Measurements from ENCODE around the gene RHCG. TPM values are rescaled to one million over a fixed set of nuclear protein-coding genes. Genes with fewer than 3 reads are reported as not detected.

RHCG gene
- total RNA-seq, 2 experiments from 2014 or later: not detected

DNA sequence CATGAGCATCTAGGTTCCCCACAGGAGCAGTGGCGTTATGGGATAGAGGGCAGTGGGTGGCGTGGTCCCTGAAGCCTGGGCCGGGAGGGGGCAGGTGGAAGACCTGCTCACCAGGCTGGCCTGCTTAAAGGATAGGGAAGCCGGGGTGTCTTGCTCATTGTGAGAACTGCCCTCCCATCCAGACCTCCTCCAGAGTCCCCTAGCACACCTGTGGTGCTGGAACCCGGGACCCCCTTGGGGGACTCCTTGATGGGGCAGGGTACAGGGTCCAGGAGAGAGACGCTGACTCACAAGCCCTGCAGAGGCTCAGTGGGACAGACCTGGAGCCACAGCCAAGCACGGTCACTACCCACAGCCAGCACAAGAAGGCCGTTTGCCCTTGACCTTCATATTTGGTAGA, 2.8 kb upstream of the RHCG start:
- no peak for DNase-seq
- H3K27ac Mint-ChIP-seq: no peak overlapping the region
- H3K36me3 Mint-ChIP-seq (ENCODE audit: low read depth): no peaks in the 10 kb centered on the region
- CTCF ChIA-PET: interaction anchor here (0.6 kb wide), 1 partner anchor 58 kb away, joined by 3 read pairs; no protein-coding TSS in a partner anchor
- peaks cover 42% of the 10 kb centered on the region for H3K27me3 Mint-ChIP-seq (ENCODE audit: low read depth)
- H3K4me3 Mint-ChIP-seq: no peak overlapping the region
- peaks cover 7% of the 10 kb centered on the region for H3K4me1 Mint-ChIP-seq (ENCODE audit: low read depth)
- H3K9me3 Mint-ChIP-seq: no peaks in the 10 kb centered on the region
- intact Hi-C loops (cut with micrococcal nuclease): no loop called here

- no peak overlapping the region for H3K27ac Mint-ChIP-seq
- no peaks in the 10 kb centered on the region for H3K9me3 Mint-ChIP-seq
- no peak for DNase-seq
- peaks cover 47% of the 10 kb centered on the region for H3K27me3 Mint-ChIP-seq (ENCODE audit: low read depth)
- no peaks in the 10 kb centered on the region for H3K36me3 Mint-ChIP-seq (ENCODE audit: low read depth)
- no peak overlapping the region for H3K4me3 Mint-ChIP-seq
- intact Hi-C loops (cut with micrococcal nuclease): no loop called here
- peaks cover 7% of the 10 kb centered on the region for H3K4me1 Mint-ChIP-seq (ENCODE audit: low read depth)
- CTCF ChIA-PET: no interaction called here
Measured at GRCh38 chr15:89498574-89498906, 2.2 kb upstream of the RHCG start.

- peaks cover 51% of the 10 kb centered on the region for H3K27me3 Mint-ChIP-seq (ENCODE audit: low read depth)
Measured at GRCh38 chr15:89497231-89497630, 848 bp upstream of the RHCG start.

DNA sequence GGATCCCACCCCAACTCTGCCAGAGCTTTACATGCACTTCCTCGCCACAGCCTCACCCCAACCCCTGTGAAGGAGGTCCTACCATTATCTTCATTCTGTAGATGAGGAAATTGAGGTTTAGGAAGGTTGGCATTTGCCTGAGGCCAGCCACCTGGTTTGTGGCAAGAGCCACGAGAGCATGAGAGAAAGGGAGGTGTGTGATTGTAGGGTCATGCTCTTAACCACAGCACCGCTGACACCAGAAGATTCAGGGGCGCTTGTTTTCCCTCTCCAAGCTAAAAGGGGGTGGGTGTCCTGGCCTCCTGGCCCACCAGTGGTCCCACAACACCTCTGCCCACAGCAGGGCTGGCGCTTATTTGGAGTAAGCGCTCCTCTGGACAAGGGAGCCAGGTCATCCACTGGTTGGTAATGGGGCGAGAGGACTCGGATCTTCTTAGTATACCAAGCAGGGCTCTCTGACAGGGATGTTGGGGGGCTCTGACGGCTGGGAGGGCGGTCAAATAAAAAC, 691 bp downstream of the RHCG start:
- Mint-ChIP-seq H3K4me3 (no peak overlapping the region), H3K36me3 (ENCODE audit: low read depth) (no peaks in the 10 kb centered on the region), H3K27ac (no peak overlapping the region), H3K27me3 (ENCODE audit: low read depth) (peaks cover 46% of the 10 kb centered on the region), H3K9me3 (no peaks in the 10 kb centered on the region), H3K4me1 (ENCODE audit: low read depth) (peaks cover 7% of the 10 kb centered on the region)
- no peak for DNase-seq
- CTCF ChIA-PET: interaction anchor here (1.4 kb wide), 1 partner anchor 60 kb away, joined by 5 read pairs; no protein-coding TSS in a partner anchor
- intact Hi-C loops (cut with micrococcal nuclease): loop anchor here (1.0 kb wide), 1 partner anchor 61 kb away; no protein-coding TSS in a partner anchor

More at GRCh38 chr15:89497231-89497630, 848 bp upstream of the RHCG start:
- Mint-ChIP-seq H3K36me3 (ENCODE audit: low read depth) (no peaks in the 10 kb centered on the region), H3K9me3 (no peaks in the 10 kb centered on the region), H3K4me3 (no peak overlapping the region), H3K27ac (no peak overlapping the region), H3K4me1 (ENCODE audit: low read depth) (peaks cover 7% of the 10 kb centered on the region)
- CTCF ChIA-PET: no interaction called here
- no peak for DNase-seq
- intact Hi-C loops (cut with micrococcal nuclease): no loop called here

DNA sequence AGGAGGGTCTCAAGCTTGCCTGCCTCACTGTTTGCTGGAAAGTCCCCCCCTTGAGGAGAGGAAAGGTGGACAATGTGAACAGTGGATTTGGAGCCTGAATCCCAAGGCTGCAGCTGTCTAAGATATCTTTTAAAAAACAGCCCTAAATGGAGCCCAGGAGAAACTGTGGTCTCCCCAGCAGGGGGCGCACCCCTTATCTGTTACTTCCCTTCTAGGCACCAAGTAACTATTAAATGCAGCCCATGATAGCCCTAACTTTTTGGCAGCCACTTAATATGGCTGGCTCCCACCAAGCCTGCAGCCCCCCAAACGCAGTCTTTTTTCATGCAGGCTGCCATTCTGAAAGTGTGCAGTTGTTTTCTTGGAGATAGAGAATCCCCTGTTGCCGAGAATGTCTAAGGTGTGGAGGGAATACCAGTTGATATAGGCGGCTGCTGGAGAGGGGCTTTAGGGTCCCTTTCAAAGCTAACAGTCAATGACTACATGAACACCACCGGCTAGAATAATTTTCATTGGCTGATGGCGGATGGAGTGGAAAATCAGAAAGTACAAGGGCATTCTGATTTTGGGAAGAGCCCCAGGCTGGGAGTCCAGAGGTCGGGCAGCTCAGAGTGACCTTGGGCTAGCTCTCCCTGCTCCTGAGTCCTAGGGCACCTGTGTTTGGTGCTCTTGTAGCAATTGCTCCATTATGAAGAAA, 1.3 kb downstream of the RHCG start:
- Mint-ChIP-seq H3K27ac (no peak overlapping the region), H3K4me3 (no peak overlapping the region), H3K27me3 (ENCODE audit: low read depth) (peaks cover 46% of the 10 kb centered on the region), H3K4me1 (ENCODE audit: low read depth) (peaks cover 7% of the 10 kb centered on the region), H3K9me3 (no peaks in the 10 kb centered on the region), H3K36me3 (ENCODE audit: low read depth) (no peaks in the 10 kb centered on the region)
- intact Hi-C loops (cut with micrococcal nuclease): loop anchor here (1.0 kb wide), 1 partner anchor 61 kb away; no protein-coding TSS in a partner anchor
- CTCF ChIA-PET: interaction anchor here (1.1 to 1.4 kb wide), 2 partner anchors 60 to 64 kb away, joined by 5 read pairs; no protein-coding TSS in a partner anchor
- peak; percentile 65 for DNase-seq

GRCh38 chr15:89494031-89494430, 2.4 kb downstream of the RHCG start:
- no peak overlapping the region for H3K27ac Mint-ChIP-seq
- no peak overlapping the region for H3K4me3 Mint-ChIP-seq
- peaks cover 7% of the 10 kb centered on the region for H3K4me1 Mint-ChIP-seq (ENCODE audit: low read depth)
- intact Hi-C loops (cut with micrococcal nuclease): no loop called here
- CTCF ChIA-PET: interaction anchor here (0.6 to 1.1 kb wide), 5 partner anchors 21 to 563 kb away, joined by 3 to 5 read pairs (median 3); no protein-coding TSS in a partner anchor
- no peaks in the 10 kb centered on the region for H3K9me3 Mint-ChIP-seq
- no peak for DNase-seq
- peaks cover 50% of the 10 kb centered on the region for H3K27me3 Mint-ChIP-seq (ENCODE audit: low read depth)
- H3K36me3 Mint-ChIP-seq (ENCODE audit: low read depth): no peaks in the 10 kb centered on the region

DNA sequence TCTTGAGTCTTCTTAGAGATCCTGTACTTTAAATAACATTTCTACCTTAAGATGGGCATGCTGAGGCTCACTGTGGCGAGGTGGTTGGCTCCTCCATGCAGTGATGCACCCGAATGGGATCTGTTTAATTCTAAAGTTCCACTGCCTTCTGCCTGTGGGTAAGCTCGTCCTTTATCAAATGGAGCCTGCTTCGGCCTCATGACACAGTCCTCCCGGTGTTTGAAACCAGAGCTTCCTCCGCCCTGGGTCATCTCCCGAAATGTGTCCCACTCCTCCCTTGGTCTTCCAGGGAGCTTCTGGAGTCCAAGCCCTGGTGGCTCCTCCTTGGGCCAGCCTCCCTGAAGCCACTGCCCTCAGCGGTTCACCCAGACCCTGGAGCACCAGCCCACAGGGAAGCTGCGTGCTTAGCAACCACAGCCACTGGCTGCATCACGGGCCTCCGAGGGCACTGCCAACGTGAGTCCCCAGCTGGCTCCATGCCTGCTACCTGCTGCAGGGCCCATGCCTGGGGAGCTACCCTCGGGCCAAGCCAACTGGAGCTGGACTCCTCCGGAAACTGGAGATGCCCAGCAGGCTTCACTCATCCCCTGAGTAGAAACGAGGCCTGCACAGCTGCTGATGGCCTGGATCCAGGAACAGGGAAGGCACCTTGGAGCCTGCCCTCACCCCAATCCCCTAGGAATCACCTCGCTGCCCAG, 3.3 kb downstream of the RHCG start:
- Mint-ChIP-seq H3K27me3 (ENCODE audit: low read depth) (peaks cover 50% of the 10 kb centered on the region), H3K27ac (no peak overlapping the region), H3K4me3 (no peak overlapping the region), H3K4me1 (ENCODE audit: low read depth) (peaks cover 7% of the 10 kb centered on the region), H3K9me3 (no peaks in the 10 kb centered on the region), H3K36me3 (ENCODE audit: low read depth) (no peaks in the 10 kb centered on the region)
- CTCF ChIA-PET: interaction anchor here (0.6 to 1.2 kb wide), 6 partner anchors 34 to 414 kb away, joined by 3 to 4 read pairs (median 3); no protein-coding TSS in a partner anchor
- intact Hi-C loops (cut with micrococcal nuclease): no loop called here
- DNase-seq: no peak

DNA sequence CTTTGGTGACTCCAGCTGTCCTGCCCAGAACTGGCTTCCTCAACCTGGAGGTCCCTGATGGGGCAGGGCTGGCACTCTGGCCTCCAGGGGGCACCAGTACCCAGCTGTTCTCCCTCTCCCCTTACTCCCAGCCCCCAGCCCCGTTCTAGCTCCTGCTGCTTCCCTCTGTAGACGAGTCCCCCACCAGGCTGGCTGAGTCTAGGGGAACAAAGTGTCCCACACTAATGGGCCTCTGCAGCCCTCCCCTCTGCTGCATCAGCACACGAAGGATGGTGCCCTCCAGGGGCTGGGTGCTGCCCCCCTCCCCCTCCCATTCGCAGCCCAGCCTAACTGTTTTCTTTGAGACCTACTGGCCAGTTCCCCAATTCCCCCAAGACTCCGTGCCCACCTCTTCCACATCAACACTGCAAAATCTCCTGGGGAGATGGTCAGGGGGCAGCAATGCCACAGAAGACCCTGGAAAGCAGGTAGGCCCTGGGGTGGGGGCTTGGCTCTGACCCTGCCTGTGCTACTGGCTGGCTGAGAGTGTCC, 4.2 kb downstream of the RHCG start:
- DNase-seq: peak; percentile 25
- Mint-ChIP-seq H3K27ac (no peak overlapping the region), H3K4me1 (ENCODE audit: low read depth) (peaks cover 7% of the 10 kb centered on the region), H3K4me3 (no peak overlapping the region), H3K9me3 (no peaks in the 10 kb centered on the region), H3K27me3 (ENCODE audit: low read depth) (peaks cover 53% of the 10 kb centered on the region), H3K36me3 (ENCODE audit: low read depth) (no peaks in the 10 kb centered on the region)
- intact Hi-C loops (cut with micrococcal nuclease): no loop called here
- CTCF ChIA-PET: interaction anchor here (0.6 to 1.2 kb wide), 7 partner anchors 9 to 231 kb away, joined by 3 to 4 read pairs (median 3); no protein-coding TSS in a partner anchor

GRCh38 chr15:89490814-89491315, 5.5 kb downstream of the RHCG start:
- Mint-ChIP-seq H3K4me3 (no peak overlapping the region), H3K27me3 (ENCODE audit: low read depth) (peaks cover 50% of the 10 kb centered on the region), H3K36me3 (ENCODE audit: low read depth) (no peaks in the 10 kb centered on the region), H3K27ac (no peak overlapping the region), H3K9me3 (no peaks in the 10 kb centered on the region), H3K4me1 (ENCODE audit: low read depth) (peaks cover 6% of the 10 kb centered on the region)
- no peak for DNase-seq
- intact Hi-C loops (cut with micrococcal nuclease): no loop called here
- CTCF ChIA-PET: interaction anchor here (1.1 kb wide), 1 partner anchor 384 kb away, joined by 3 read pairs; no protein-coding TSS in a partner anchor

GRCh38 chr15:89490081-89490813, 6.1 kb downstream of the RHCG start:
- Mint-ChIP-seq H3K9me3 (no peaks in the 10 kb centered on the region), H3K36me3 (ENCODE audit: low read depth) (no peaks in the 10 kb centered on the region), H3K27me3 (ENCODE audit: low read depth) (peaks cover 48% of the 10 kb centered on the region), H3K4me1 (ENCODE audit: low read depth) (peaks cover 8% of the 10 kb centered on the region), H3K27ac (no peak overlapping the region), H3K4me3 (no peak overlapping the region)
- no peak for DNase-seq
- CTCF ChIA-PET: interaction anchor here (0.5 to 1.1 kb wide), 2 partner anchors 92 to 385 kb away, joined by 3 read pairs; no protein-coding TSS in a partner anchor
- intact Hi-C loops (cut with micrococcal nuclease): no loop called here

DNA sequence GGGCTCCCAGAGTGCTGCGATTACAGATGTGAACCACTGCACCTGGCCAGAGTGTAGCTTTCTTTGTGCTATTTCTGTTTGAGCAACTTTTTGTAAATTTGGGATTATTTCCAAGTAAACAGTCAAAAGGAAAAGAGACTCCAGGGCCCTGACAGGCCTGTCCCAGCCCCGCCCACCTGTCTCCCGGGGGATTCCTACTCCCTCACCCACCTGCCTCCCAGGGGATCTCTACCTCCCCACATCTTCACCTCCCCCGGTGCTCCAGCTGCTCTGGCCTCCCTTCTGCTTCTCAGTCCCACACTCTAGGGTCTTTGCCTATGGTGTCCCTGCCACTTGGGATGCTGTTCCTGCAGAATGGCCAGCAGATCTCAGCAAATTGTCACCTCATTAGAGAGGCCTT, 7.0 kb downstream of the RHCG start:
- no peaks in the 10 kb centered on the region for H3K36me3 Mint-ChIP-seq (ENCODE audit: low read depth)
- H3K4me1 Mint-ChIP-seq (ENCODE audit: low read depth): peaks cover 8% of the 10 kb centered on the region
- H3K9me3 Mint-ChIP-seq: no peaks in the 10 kb centered on the region
- no peak overlapping the region for H3K27ac Mint-ChIP-seq
- CTCF ChIA-PET: interaction anchor here (0.5 kb wide), 1 partner anchor 93 kb away, joined by 3 read pairs; no protein-coding TSS in a partner anchor
- no peak overlapping the region for H3K4me3 Mint-ChIP-seq
- no peak for DNase-seq
- peaks cover 46% of the 10 kb centered on the region for H3K27me3 Mint-ChIP-seq (ENCODE audit: low read depth)
- intact Hi-C loops (cut with micrococcal nuclease): no loop called here
